ENCODE measurements around the gene TRIP12.

DNA sequence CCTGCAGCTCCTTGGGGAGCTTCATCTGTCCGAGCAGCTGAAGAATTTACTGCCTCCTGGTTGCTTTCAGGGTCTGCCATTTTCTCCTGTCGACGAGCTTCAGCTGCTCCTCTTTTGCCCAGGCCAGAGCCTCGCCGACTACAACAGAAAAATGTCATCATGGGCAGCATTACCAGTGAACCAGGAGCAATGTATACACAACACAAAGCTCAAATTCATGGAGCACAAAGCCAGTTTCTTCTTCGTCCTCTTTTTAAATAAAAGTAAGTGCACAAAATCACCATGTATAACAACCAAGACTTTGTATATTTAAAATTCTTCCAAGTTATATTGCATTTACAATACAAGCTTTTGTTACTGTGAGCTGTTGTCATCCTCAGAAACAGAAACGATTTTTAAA, 85.0 kb downstream of the TRIP12 start:
- TF ChIP-seq, protein P1, sequence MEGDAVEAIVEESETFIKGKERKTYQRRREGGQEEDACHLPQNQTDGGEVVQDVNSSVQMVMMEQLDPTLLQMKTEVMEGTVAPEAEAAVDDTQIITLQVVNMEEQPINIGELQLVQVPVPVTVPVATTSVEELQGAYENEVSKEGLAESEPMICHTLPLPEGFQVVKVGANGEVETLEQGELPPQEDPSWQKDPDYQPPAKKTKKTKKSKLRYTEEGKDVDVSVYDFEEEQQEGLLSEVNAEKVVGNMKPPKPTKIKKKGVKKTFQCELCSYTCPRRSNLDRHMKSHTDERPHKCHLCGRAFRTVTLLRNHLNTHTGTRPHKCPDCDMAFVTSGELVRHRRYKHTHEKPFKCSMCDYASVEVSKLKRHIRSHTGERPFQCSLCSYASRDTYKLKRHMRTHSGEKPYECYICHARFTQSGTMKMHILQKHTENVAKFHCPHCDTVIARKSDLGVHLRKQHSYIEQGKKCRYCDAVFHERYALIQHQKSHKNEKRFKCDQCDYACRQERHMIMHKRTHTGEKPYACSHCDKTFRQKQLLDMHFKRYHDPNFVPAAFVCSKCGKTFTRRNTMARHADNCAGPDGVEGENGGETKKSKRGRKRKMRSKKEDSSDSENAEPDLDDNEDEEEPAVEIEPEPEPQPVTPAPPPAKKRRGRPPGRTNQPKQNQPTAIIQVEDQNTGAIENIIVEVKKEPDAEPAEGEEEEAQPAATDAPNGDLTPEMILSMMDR (IDR thresholded peaks at IDR 0.05; ENCODE audit: insufficient read depth, low read length) = no peak
- no peak for TF ChIP-seq POLR2AphosphoS5 (IDR thresholded peaks at IDR 0.05; ENCODE audit: low read depth)
- TF ChIP-seq SPI1 (IDR thresholded peaks at IDR 0.05; ENCODE audit: borderline replicate concordance, low read depth) = no peak
